ENCODE measurements around the gene PRTN3.

GRCh38 chr19:850979-851335, 10.2 kb downstream of the PRTN3 start:
- no peak for TF ChIP-seq EZH2phosphoT487 (IDR thresholded peaks at IDR 0.05; ENCODE audit: low read depth)
- no peak for TF ChIP-seq CTCF (IDR thresholded peaks at IDR 0.05; ENCODE audit: low read depth, low read length)
